Measurements from ENCODE around the gene RBM17.
"Not testable (repeated sequence)": the region's sequence is repeated elsewhere in the genome, so short reads cannot be mapped to it uniquely, and the experiment has no call there.

Gene RBM17

DNA sequence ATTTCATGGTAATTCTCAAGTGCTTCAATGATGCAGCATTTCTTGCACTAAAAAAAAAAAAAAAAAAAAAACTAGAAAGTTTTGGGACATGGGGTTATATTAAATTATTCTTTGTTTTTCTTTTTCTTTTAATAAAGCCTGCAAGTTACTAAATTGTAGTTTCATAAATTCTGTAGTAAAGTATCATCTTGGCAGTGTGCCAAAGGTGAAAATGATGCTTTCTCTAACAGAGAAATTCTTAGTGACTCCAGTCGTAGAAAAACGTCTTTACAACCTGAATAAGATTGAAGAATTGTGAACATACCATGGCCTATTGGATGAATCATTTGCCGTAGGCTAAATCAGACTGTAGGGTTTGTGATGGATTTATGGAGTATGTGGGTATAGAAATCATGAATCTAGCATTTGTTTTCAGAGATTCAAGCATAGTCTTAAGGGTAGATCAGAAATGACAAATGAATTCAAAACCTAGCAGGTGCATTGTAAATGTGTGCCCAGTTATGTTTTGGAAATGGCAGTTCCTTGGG is 27.1 kb downstream of the RBM17 start:
- Histone ChIP-seq H3K27ac (ENCODE audit: low read depth, low read length) (no peak overlapping the region), H3K27me3 (ENCODE audit: control insufficient read depth, insufficient read depth, low read length) (no peaks in the 10 kb centered on the region), H3K36me3 (ENCODE audit: control insufficient read depth, insufficient read depth, low read length) (peaks cover 60% of the 10 kb centered on the region)

DNA sequence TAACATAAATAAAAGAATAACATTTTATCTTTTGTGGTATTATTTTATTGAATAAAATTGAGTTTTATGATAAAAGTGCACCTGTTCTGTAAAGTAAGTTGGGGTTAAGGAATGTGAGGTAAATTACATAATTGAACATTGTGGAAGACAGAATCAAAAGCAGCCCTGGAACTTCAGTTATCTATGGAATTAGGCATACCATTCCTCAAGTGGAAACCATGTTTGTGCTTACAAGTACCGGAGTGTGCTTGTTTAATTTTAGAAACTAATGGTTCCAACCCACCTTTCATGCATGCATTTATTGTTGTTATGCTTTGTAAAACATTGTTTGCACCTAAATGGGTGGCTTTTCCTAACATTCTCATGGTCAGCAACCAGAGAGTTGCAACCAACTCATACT is 28.0 kb downstream of the RBM17 start:
- Histone ChIP-seq H3K4me3 (ENCODE audit: low read depth, low read length) (no peak overlapping the region), H3K9me3 (ENCODE audit: control insufficient read depth, insufficient read depth, low read length) (no peaks in the 10 kb centered on the region), H3K4me1 (ENCODE audit: control insufficient read depth, insufficient read depth, low read length) (no peaks in the 10 kb centered on the region), H3K27me3 (ENCODE audit: control insufficient read depth, insufficient read depth, low read length) (no peaks in the 10 kb centered on the region), H3K9ac (ENCODE audit: low read depth, low read length) (no peak overlapping the region), H3K36me3 (ENCODE audit: control insufficient read depth, insufficient read depth, low read length) (peaks cover 53% of the 10 kb centered on the region), H3K27ac (ENCODE audit: low read depth, low read length) (no peak overlapping the region)

More for the DNA sequence above, 27.1 kb downstream of the RBM17 start:
- H3K9ac ChIP-seq (ENCODE audit: low read depth, low read length) = no peak overlapping the region
- H3K4me3 ChIP-seq (ENCODE audit: low read depth, low read length) = no peak overlapping the region
- H3K4me1 ChIP-seq (ENCODE audit: control insufficient read depth, insufficient read depth, low read length) = no peaks in the 10 kb centered on the region
- H3K9me3 ChIP-seq (ENCODE audit: control insufficient read depth, insufficient read depth, low read length) = no peaks in the 10 kb centered on the region

DNA sequence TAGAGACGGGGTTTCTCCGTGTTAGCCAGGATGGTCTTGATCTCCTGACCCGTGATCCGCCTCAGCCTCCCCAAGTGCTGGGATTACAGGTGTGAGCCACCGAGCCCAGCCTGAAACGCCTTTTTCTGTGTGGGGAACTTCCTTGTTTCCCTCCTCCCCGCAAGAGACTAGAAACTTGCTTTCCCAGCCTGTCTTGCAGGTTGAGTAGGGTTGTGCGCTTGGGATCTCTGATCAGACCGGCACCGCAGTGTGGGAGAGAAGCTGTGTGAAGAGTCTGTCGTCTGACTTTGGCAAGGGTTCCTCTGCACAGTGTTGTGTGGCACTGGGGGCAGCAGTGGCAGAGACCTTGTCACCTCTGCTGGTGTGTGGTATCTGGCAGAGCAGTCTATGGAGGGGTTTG is 28.9 kb downstream of the RBM17 start:
- Histone ChIP-seq H3K9ac (ENCODE audit: low read depth, low read length) (no peak overlapping the region), H3K4me3 (ENCODE audit: low read depth, low read length) (no peak overlapping the region), H3K27ac (ENCODE audit: low read depth, low read length) (no peak overlapping the region), H3K36me3 (ENCODE audit: control insufficient read depth, insufficient read depth, low read length) (peaks cover 44% of the 10 kb centered on the region), H3K9me3 (ENCODE audit: control insufficient read depth, insufficient read depth, low read length) (no peaks in the 10 kb centered on the region), H3K27me3 (ENCODE audit: control insufficient read depth, insufficient read depth, low read length) (no peaks in the 10 kb centered on the region), H3K4me1 (ENCODE audit: control insufficient read depth, insufficient read depth, low read length) (no peaks in the 10 kb centered on the region)

DNA sequence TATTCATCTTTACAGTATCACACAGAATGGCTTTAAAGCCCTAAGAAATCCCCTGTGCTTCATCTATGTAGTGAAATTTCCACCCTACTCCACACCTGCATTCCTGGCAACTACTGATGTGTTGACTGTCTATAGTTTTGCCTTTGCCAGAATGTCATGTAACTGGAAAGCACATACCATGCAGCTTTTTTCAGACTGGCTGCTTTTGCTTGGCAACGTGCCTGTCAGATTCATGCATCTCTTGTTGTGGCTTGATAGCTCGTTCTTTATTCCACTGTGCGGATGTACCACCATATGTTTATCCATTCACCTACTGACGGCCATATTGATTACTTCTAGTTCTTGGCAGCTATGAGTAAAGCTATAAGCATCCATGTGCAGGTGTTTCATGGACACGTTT is 30.6 kb downstream of the RBM17 start:
- Histone ChIP-seq H3K27me3 (ENCODE audit: control insufficient read depth, insufficient read depth, low read length) (no peaks in the 10 kb centered on the region), H3K9ac (ENCODE audit: low read depth, low read length) (no peak overlapping the region), H3K4me1 (ENCODE audit: control insufficient read depth, insufficient read depth, low read length) (no peaks in the 10 kb centered on the region), H3K9me3 (ENCODE audit: control insufficient read depth, insufficient read depth, low read length) (no peaks in the 10 kb centered on the region), H3K4me3 (ENCODE audit: low read depth, low read length) (no peak overlapping the region), H3K36me3 (ENCODE audit: control insufficient read depth, insufficient read depth, low read length) (peaks cover 27% of the 10 kb centered on the region), H3K27ac (ENCODE audit: low read depth, low read length) (no peak overlapping the region)

DNA sequence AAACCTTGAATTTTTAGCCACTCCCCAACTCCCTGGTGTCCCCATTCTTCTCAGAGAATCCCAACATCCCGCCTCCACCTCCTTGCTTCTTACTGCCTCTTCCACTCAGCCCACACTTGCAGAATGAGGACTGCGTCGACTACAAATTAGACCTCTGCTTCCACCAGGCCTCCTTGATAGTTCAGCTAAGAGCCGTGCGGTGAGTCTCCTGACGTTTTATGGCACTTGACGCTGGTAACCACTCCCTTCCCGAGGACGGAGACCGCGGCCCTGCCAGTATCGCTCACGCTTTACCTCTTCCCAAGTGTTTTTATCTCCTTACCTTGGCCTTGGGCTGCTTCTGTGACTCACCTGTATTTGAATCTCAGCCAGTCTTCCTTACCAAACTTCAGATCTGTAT is 31.1 kb downstream of the RBM17 start:
- H3K27ac ChIP-seq (ENCODE audit: low read depth, low read length) = no peak overlapping the region
- H3K9ac ChIP-seq (ENCODE audit: low read depth, low read length) = no peak overlapping the region
- H3K4me3 ChIP-seq (ENCODE audit: low read depth, low read length) = no peak overlapping the region

DNA sequence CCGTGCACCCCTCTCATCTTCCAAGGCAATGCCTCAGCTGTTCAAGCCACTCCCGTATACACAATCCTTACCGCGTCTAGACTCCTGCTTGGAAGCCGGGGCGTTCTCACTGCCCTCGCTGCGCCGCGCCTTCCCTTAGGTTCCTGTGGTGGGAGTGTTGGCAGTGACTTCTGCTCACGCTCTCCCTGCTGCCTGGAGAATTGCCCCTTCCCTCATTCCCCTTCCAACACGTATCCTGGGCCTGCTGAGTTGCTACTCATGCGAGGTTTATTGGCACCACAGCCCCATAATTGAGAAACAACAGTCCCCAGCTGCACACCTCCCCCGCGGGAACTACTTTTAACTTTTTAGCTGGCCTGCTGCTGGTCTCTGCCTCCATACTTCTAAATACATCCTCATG is 31.9 kb downstream of the RBM17 start:
- Histone ChIP-seq H3K4me1 (ENCODE audit: control insufficient read depth, insufficient read depth, low read length) (no peaks in the 10 kb centered on the region), H3K4me3 (ENCODE audit: low read depth, low read length) (no peak overlapping the region), H3K36me3 (ENCODE audit: control insufficient read depth, insufficient read depth, low read length) (peaks cover 14% of the 10 kb centered on the region), H3K9me3 (ENCODE audit: control insufficient read depth, insufficient read depth, low read length) (no peaks in the 10 kb centered on the region), H3K27ac (ENCODE audit: low read depth, low read length) (no peak overlapping the region), H3K9ac (ENCODE audit: low read depth, low read length) (no peak overlapping the region), H3K27me3 (ENCODE audit: control insufficient read depth, insufficient read depth, low read length) (no peaks in the 10 kb centered on the region)

More for the DNA sequence above, 31.1 kb downstream of the RBM17 start:
- no peaks in the 10 kb centered on the region for H3K4me1 ChIP-seq (ENCODE audit: control insufficient read depth, insufficient read depth, low read length)
- no peaks in the 10 kb centered on the region for H3K27me3 ChIP-seq (ENCODE audit: control insufficient read depth, insufficient read depth, low read length)
- no peaks in the 10 kb centered on the region for H3K9me3 ChIP-seq (ENCODE audit: control insufficient read depth, insufficient read depth, low read length)
- H3K36me3 ChIP-seq (ENCODE audit: control insufficient read depth, insufficient read depth, low read length) = peaks cover 21% of the 10 kb centered on the region

DNA sequence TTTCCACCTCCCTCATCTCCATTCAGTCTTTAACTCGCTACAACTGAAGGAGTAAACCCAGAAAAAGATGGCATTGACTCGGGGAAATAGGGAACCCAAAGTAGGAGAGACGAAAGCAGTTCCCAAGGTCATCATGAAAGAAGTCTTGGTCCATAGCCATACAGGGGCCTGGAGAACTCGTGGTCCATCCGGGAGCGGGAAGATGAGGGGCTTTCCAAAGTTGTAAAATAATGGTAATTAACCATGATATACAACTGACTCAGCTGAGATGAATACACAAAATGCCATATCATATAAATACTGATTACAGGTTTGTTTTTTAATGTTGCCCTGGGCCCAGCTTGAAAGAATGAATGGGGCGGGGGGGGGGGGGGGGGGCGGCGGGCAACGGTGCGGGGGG is 32.3 kb downstream of the RBM17 start:
- Histone ChIP-seq H3K4me3 (ENCODE audit: low read depth, low read length) (no peak overlapping the region), H3K36me3 (ENCODE audit: control insufficient read depth, insufficient read depth, low read length) (peaks cover 10% of the 10 kb centered on the region), H3K9me3 (ENCODE audit: control insufficient read depth, insufficient read depth, low read length) (no peaks in the 10 kb centered on the region), H3K4me1 (ENCODE audit: control insufficient read depth, insufficient read depth, low read length) (no peaks in the 10 kb centered on the region), H3K27ac (ENCODE audit: low read depth, low read length) (no peak overlapping the region), H3K9ac (ENCODE audit: low read depth, low read length) (no peak overlapping the region), H3K27me3 (ENCODE audit: control insufficient read depth, insufficient read depth, low read length) (no peaks in the 10 kb centered on the region)

DNA sequence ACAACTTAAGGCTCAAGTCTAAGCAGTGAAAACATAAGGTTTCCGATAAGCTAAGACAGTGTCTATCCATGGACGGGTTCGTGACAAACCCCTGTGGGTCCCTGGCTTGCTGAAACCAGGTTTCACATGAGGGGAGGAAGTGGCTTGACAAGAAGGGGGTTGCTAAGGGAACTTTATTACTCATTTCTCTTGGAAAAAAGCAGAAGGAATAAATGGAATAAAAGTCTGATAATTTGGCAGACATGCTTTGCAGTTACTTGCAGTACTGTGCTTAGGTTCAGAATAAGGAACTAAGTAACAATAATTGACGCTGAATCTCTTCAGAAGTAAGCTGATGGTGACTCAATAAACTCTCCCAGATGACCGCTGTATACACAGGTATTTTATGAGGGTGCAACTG is 34.7 kb downstream of the RBM17 start:
- Histone ChIP-seq H3K9me3 (ENCODE audit: control insufficient read depth, insufficient read depth, low read length) (no peaks in the 10 kb centered on the region), H3K27ac (ENCODE audit: low read depth, low read length) (no peak overlapping the region), H3K4me1 (ENCODE audit: control insufficient read depth, insufficient read depth, low read length) (peaks cover 2% of the 10 kb centered on the region; the same call in 1 of the 2 replicates), H3K36me3 (ENCODE audit: control insufficient read depth, insufficient read depth, low read length) (no peaks in the 10 kb centered on the region), H3K27me3 (ENCODE audit: control insufficient read depth, insufficient read depth, low read length) (no peaks in the 10 kb centered on the region), H3K4me3 (ENCODE audit: low read depth, low read length) (no peak overlapping the region), H3K9ac (ENCODE audit: low read depth, low read length) (no peak overlapping the region)

DNA sequence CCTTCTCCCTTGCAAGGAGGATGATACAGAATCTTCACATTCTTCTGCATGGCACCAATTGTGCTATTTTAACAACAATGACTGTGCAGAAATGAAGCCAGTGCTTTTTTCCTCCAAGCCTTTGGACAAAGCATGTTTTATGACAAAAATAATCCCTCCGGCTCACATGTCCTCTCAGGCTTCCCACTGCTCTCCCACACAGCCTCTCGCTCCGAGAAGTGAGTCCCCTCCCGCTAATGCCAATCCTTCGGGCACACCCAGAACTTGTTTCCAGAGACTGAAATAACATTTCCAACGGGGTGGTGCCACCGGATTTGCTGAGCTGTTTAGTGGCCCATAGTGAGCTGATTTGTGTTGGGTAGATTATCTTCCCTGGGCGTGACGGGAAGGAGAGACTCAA is 35.8 kb downstream of the RBM17 start:
- Histone ChIP-seq H3K27ac (ENCODE audit: low read depth, low read length) (no peak overlapping the region), H3K9ac (ENCODE audit: low read depth, low read length) (no peak overlapping the region), H3K4me1 (ENCODE audit: control insufficient read depth, insufficient read depth, low read length) (peaks cover 9% of the 10 kb centered on the region), H3K27me3 (ENCODE audit: control insufficient read depth, insufficient read depth, low read length) (no peaks in the 10 kb centered on the region), H3K36me3 (ENCODE audit: control insufficient read depth, insufficient read depth, low read length) (no peaks in the 10 kb centered on the region), H3K9me3 (ENCODE audit: control insufficient read depth, insufficient read depth, low read length) (no peaks in the 10 kb centered on the region), H3K4me3 (ENCODE audit: low read depth, low read length) (no peak overlapping the region)

DNA sequence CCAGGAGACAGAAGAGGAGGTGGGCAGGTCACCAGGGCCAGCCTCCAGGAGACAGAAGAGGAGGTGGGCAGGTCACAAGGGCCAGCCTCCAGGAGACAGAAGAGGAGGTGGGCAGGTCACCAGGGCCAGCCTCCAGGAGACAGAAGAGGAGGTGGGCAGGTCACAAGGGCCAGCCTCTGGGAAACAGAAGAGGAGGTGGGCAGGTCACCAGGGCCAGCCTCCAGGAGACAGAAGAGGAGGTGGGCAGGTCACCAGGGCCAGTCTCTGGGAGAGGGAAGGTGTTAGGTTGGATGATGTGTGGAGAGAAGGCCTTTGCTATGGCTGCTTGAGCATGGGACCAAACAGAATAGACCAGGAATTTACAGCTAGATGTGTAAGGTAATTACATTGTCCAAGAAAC is 38.6 kb downstream of the RBM17 start:
- H3K27ac ChIP-seq (ENCODE audit: low read depth, low read length) = not testable (repeated sequence)

DNA sequence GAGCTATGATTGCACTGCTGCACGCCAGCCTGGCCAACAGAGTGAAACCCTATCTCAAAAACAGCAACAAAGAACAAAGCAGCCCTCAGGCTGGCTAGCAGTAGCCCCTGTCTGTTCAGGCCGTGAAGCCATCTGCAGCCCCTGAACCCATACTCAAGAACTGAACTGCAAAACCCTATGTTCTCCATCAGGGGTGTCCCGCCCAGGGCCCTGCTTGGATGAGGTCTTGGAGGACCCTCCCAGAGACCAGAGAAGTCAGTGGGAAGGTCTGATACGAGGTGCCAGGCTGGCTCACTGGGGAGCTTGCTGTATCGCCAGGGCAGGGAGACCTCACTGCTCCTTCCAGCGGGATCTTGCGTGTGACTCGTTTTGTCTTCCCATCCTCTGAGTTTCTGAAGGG is 39.3 kb downstream of the RBM17 start:
- Histone ChIP-seq H3K4me1 (ENCODE audit: control insufficient read depth, insufficient read depth, low read length) (peaks cover 9% of the 10 kb centered on the region), H3K9ac (ENCODE audit: low read depth, low read length) (no peak overlapping the region), H3K27me3 (ENCODE audit: control insufficient read depth, insufficient read depth, low read length) (no peaks in the 10 kb centered on the region), H3K4me3 (ENCODE audit: low read depth, low read length) (no peak overlapping the region), H3K36me3 (ENCODE audit: control insufficient read depth, insufficient read depth, low read length) (no peaks in the 10 kb centered on the region), H3K27ac (ENCODE audit: low read depth, low read length) (no peak overlapping the region), H3K9me3 (ENCODE audit: control insufficient read depth, insufficient read depth, low read length) (no peaks in the 10 kb centered on the region)

More for the DNA sequence above, 38.6 kb downstream of the RBM17 start:
- not testable (repeated sequence) for H3K36me3 ChIP-seq (ENCODE audit: control insufficient read depth, insufficient read depth, low read length); H3K4me3 ChIP-seq (ENCODE audit: low read depth, low read length); H3K4me1 ChIP-seq (ENCODE audit: control insufficient read depth, insufficient read depth, low read length); H3K9me3 ChIP-seq (ENCODE audit: control insufficient read depth, insufficient read depth, low read length); H3K9ac ChIP-seq (ENCODE audit: low read depth, low read length); H3K27me3 ChIP-seq (ENCODE audit: control insufficient read depth, insufficient read depth, low read length)

Data from HUES48 (cell line).